Superior temporal gyrus (tissue), 1 donor: ENCODE measurements around the gene HOXA13.

Source experiments
- DNase-seq: peaks from one replicate; pipeline ENCODE4 v3.0.0-alpha.2; 2016; ENCODE audit errors: extremely low spot score

HOXA13 gene

DNA sequence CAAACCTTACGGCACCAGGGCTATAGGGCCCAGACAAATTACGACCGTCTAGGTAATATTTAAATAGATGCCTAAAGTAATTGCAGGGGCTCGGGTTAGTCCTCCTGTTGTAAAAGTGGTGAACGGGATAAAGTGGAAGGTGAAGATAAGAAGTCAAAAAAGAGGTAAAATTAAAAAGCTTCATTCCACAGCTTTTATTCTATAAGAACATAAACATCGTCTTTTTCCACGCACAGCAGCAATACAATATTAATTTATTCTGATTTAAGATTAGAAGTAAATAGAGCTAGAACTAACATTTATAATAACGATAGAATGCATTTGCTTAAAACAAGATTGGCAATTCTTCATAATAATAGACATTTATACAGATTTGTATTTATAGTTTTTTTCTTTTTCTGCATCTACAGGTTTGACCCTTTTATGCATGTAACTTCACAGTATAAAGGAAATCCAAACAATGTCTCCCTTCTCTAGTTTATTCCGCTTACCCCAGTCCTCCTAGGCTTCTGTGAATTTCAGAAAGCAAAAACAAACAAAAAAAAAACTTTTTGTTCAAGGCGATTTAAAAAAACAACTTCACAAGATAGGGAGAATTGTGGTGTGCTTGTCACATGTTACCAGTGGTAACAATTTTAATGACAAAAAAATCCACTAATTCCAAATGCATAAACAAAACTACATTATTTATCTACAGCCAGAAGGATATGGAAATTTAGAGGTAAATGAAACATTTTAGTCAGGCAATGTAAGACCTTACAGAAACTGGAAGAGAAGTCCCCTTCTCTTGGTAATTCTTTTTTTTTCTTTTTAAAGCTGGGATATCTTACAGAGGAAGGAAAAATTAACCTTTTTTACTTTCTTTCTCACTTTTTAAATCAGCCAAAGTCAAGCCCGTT is 29.2 kb downstream of the HOXA13 start:
- no peak for DNase-seq

- no peak for DNase-seq
These were observed 30.0 kb downstream of the HOXA13 start for GRCh38 chr7:27169658-27170425.

DNA sequence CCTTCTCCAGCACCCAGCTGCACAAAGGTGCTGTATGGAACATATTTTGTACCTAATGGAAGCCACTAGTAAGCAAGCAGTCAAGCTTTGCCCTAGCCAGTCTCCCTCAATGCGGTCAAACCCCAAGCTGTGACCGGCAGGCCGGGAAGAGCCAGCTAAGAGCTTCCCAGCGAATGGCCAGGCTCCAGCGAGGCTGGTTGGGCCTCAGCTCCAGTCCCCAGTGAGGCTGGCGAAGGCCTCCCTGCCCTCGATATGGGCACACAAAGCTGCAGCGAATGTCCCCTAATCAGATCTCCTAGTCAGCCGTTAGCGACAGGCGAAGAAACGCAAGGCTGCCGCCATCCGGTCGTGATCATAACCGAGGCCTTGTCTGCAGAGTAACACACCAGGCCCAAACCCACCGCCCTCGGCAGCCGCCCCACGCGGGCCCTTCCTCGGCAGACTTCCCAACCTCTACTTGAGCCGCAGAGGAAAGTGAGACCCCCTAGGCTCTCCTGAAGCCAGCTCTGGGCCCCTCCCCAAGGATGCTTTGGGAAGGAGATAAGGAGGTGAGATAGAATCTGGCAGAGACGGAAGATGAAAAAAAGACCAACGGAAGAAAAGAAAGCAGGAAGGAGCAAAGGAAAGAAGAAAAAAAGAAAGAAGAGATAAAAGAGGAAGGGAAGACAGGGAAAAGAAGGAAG is 31.5 kb downstream of the HOXA13 start:
- no peak for DNase-seq

DNA sequence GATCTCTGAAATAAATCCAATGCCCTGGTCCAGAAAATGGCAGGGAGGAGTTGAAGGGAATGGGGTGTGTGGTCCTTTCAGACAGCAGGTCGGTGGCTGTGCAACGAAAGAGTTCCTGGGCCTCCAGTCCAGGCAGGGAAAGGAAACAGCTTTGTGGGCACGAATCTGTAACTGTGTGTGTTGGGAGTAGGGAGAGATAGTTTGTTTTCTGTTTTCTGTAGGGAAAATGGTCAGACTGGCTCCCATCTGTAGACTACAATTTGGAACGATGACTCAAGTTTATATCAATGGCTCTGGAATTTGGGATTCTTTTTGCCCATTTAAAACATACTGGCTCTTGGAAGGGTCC is 32.0 kb downstream of the HOXA13 start:
- no peak for DNase-seq

GRCh38 chr7:27166531-27167505 is 33.1 kb downstream of the HOXA13 start:
- no peak for DNase-seq

GRCh38 chr7:27165996-27166530 is 33.8 kb downstream of the HOXA13 start:
- DNase-seq = no peak

- DNase-seq = no peak
These were observed 34.5 kb downstream of the HOXA13 start, which contains the start of gene HOXA9 for GRCh38 chr7:27165089-27165995. Gene HOXA9 (minus strand): TSS chr7:27165537. CDS start chr7:27165457, 80 bp downstream.

- DNase-seq = no peak
These were observed 35.4 kb downstream of the HOXA13 start for GRCh38 chr7:27164367-27165088.

DNA sequence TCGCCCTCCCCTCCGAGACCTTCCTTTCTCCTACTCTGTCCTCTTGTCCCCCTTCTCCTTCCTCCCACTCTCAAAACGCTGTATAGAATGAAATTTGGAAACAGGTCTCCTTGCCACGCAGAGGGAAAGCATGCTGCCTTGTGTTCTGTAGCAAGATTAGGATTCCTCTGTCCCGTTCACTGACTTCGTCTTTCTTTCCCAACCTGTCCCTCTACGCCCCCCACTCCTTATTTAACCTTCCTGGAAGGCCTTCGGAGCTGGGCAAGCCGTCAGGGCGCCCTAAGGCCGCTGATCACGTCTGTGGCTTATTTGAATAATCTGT is 35.9 kb downstream of the HOXA13 start:
- no peak for DNase-seq

DNA sequence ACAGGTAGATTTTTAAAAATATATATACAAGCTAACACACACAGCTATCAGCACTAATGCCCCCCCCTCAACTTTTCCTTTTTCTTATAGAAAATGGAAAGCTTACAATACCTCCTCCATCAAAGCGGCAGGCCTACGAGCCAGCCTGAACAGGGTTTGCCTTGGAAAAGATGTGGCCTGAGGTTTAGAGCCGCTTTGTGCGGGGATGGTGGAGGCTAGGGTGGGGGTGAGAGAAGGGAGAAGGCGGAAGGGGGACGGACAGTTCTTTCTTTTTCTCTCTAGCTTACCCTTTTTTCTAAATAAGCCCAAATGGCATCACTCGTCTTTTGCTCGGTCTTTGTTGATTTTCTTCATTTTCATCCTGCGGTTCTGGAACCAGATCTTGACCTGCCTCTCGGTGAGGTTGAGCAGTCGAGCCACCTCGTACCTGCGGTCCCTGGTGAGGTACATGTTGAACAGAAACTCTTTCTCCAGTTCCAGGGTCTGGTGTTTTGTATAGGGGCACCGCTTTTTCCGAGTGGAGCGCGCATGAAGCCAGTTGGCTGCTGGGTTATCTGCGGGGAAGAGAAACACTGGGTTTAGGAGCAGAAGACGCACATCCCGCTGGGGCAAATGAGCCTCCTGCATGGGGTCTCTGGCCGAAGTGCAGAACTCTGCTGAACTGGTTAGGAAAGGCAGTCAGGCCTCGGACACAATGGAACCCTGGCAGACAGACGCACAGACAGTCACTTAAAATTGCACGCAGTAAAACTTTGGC is 36.4 kb downstream of the HOXA13 start:
- DNase-seq = no peak

DNA sequence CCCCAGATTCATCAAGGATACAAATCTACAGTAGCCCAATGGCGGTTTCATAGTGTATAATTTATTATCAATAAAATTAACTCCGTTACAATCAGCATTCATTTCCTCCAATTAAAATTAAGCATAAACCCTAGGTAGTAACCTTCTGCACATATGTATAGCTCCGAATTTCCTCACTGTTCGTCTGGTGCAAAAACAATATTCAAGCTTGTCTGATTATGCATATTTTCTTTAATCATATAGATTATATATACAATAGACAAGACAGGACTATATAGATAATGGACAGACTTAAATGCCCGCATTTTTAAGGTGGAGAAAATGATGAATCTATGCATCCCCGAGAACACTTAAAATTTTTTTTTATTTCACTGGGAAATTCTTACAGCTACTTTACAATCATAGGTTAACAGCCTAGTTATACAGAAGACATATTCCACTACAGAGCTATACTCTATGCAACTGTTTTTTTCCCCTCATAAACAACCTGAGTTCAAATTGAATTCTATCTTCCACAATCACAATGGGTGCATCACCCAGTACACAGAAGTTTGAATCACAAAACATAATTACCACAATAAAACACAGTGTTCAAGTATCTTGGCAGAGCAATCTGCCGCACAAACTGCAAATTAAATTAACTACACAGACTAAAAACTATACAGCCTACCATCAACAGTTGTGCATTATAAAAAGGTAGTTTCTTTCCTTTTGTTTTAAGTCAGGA is 37.2 kb downstream of the HOXA13 start:
- DNase-seq = no peak

GRCh38 chr7:27161721-27162560 is 38.0 kb downstream of the HOXA13 start:
- no peak for DNase-seq

DNA sequence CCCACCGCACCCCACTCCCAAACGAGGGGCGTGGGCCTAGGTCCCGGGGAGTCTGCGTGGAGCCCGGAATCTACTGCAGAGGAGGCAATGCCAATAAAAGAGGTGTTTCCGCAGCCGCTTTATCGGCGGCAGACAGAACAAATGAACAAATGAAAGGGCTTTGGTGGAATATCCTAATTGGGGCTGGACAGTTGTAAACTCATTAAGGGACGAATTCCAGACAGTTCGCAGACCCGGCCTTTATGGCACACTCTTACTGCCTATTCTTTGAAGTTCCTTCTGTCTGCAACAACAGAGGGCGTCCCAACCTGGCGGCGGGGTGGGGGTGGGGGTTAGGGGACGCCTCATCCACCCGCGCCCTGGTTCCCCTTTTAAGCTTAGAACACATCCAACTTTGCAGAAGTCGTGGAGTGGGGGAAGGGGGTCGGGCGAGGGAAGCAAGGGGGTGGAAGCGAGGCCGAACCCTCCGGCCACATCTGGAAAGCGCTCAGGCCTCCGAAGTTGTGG is 38.6 kb downstream of the HOXA13 start:
- DNase-seq = no peak

- DNase-seq = peak; percentile 80
These were observed 39.2 kb downstream of the HOXA13 start for GRCh38 chr7:27160546-27161213.

- DNase-seq = no peak
These were observed 39.7 kb downstream of the HOXA13 start for GRCh38 chr7:27160145-27160545.
